Measurements from ENCODE around the gene PIK3CD.
A peak's percentile ranks its signal among the peaks of the same experiment; 100 is the strongest.

GRCh38 chr1:9615316-9616063, 36.0 kb upstream of the PIK3CD start:
- TF ChIP-seq CTCF (IDR thresholded peaks at IDR 0.05; ENCODE audit: extremely low read depth in 1 of 2, insufficient read depth in 1 of 2, low read depth in 1 of 2, low read length in 2 of 2) (peak; percentile 58 to 80), POLR2A (IDR thresholded peaks at IDR 0.05; ENCODE audit: low read depth, low read length) (no peak), MAX (IDR thresholded peaks at IDR 0.05; ENCODE audit: insufficient read depth, insufficient read length) (no peak), POLR2AphosphoS5 (IDR thresholded peaks at IDR 0.05; ENCODE audit: insufficient read depth, low read depth, low read length) (no peak), EZH2 (IDR thresholded peaks at IDR 0.05; ENCODE audit: borderline replicate concordance, low read depth, low read length, severe bottlenecking) (no peak), FOS (IDR thresholded peaks at IDR 0.05; ENCODE audit: borderline replicate concordance, insufficient read depth, low read length) (no peak)
